GM06990 (cell line): Measurements from ENCODE around the gene COL9A3.

Source experiments
- DNase-seq: peaks from one replicate; pipeline ENCODE4 v3.0.0-alpha.2; 2011; ENCODE audit not compliant: insufficient read length; ENCODE audit errors: extremely low read depth
- H3K27me3 ChIP-seq: replicated peaks from 2 replicates; pipeline ENCODE4 v1.6.0; 2011; ENCODE audit warnings: low read length; ENCODE audit not compliant: control insufficient read depth, insufficient read depth
- H3K36me3 ChIP-seq: 2 replicates; pipeline ENCODE4 v1.5.1; 2011; ENCODE audit warnings: low read length; ENCODE audit not compliant: control insufficient read depth, insufficient read depth
- H3K4me3 ChIP-seq: replicated peaks from 2 replicates; pipeline ENCODE4 v1.5.1; 2011; ENCODE audit warnings: low read depth, mild to moderate bottlenecking, control low read depth, low read length
- CTCF ChIP-seq: IDR thresholded peaks from 2 replicates; pipeline ENCODE4 v1.5.1; 2011; ENCODE audit warnings: low read length, control low read depth, mild to moderate bottlenecking, inconsistent platforms; ENCODE audit not compliant: insufficient read depth, poor library complexity, severe bottlenecking

Gene COL9A3

GRCh38 chr20:62813588-62813987 lies 3.3 kb upstream of the COL9A3 start:
- peaks cover 22% of the 10 kb centered on the region for H3K36me3 ChIP-seq
- H3K27me3 ChIP-seq: no peaks in the 10 kb centered on the region; the same call in 1 of the 2 replicates
- no peak overlapping the region for H3K4me3 ChIP-seq
- no peak for TF ChIP-seq CTCF
- DNase-seq: no peak

GRCh38 chr20:62814060-62814708 lies 2.7 kb upstream of the COL9A3 start:
- no peak for TF ChIP-seq CTCF
- peaks cover 18% of the 10 kb centered on the region for H3K36me3 ChIP-seq
- H3K4me3 ChIP-seq: no peak overlapping the region
- H3K27me3 ChIP-seq: no peaks in the 10 kb centered on the region; the same call in 1 of the 2 replicates
- DNase-seq: no peak

- Histone ChIP-seq H3K4me3 (no peak overlapping the region), H3K27me3 (no peaks in the 10 kb centered on the region; the same call in 1 of the 2 replicates), H3K36me3 (peaks cover 16% of the 10 kb centered on the region)
- no peak for TF ChIP-seq CTCF
- DNase-seq: no peak
Measured at GRCh38 chr20:62814709-62815065, 2.2 kb upstream of the COL9A3 start.

GRCh38 chr20:62815066-62815991 lies 1.5 kb upstream of the COL9A3 start:
- TF ChIP-seq CTCF: no peak
- peaks cover 10% of the 10 kb centered on the region for H3K36me3 ChIP-seq
- no peaks in the 10 kb centered on the region; the same call in 1 of the 2 replicates for H3K27me3 ChIP-seq
- H3K4me3 ChIP-seq: no peak overlapping the region
- no peak for DNase-seq

GRCh38 chr20:62816031-62816883 lies 593 bp upstream of the COL9A3 start:
- Histone ChIP-seq H3K4me3 (no peak overlapping the region), H3K36me3 (peaks cover 7% of the 10 kb centered on the region), H3K27me3 (no peaks in the 10 kb centered on the region; the same call in 1 of the 2 replicates)
- DNase-seq: no peak
- TF ChIP-seq CTCF: no peak
